Large intestine (tissue), 3 donors: ENCODE measurements around the gene ERG. TPM values are rescaled to one million over a fixed set of nuclear protein-coding genes. Genes with fewer than 3 reads are reported as not detected.

ENCODE experiments used
- DNase-seq, 2 donors: peaks; one replicate each; pipeline versions ENCODE4 v3.0.0 to v3.0.0-alpha.2; 2013
- H3K27ac ChIP-seq: one replicate; pipeline ENCODE4 v1.5.1; 2013; ENCODE audit warnings: low read length
- H3K27me3 ChIP-seq: 2 replicates; pipeline ENCODE4 v1.6.1; 2013; ENCODE audit warnings: low read length; ENCODE audit not compliant: control insufficient read depth, insufficient read depth
- H3K36me3 ChIP-seq: 2 replicates; pipeline ENCODE4 v1.6.1; 2013; ENCODE audit warnings: low read length; ENCODE audit not compliant: control insufficient read depth, insufficient read depth
- H3K4me1 ChIP-seq: one replicate; pipeline ENCODE4 v1.6.1; 2013; ENCODE audit warnings: low read length; ENCODE audit not compliant: control insufficient read depth, insufficient read depth
- H3K4me3 ChIP-seq: one replicate; pipeline ENCODE4 v1.5.1; 2013; ENCODE audit warnings: low read length
- H3K9me3 ChIP-seq: one replicate; pipeline ENCODE4 v1.6.1; 2013; ENCODE audit warnings: mild to moderate bottlenecking, low read depth, low read length, moderate library complexity; ENCODE audit not compliant: control insufficient read depth
- WGBS: methylation state at CpG from one replicate; pipeline ENCODE4 v1.1.5; 2013; ENCODE audit warnings: low lambda C conversion rate; ENCODE audit not compliant: insufficient coverage; 5-methylcytosine and 5-hydroxymethylcytosine counted together
- polyA plus RNA-seq: library from polyadenylated mRNA; unstranded; fragments of 120-200 nt; gene quantifications from one replicate; pipeline ENCODE4 v1.2.1, GENCODE V29; 2013

Gene ERG
- polyA plus RNA-seq, 1 donor = 6.2 TPM

DNA sequence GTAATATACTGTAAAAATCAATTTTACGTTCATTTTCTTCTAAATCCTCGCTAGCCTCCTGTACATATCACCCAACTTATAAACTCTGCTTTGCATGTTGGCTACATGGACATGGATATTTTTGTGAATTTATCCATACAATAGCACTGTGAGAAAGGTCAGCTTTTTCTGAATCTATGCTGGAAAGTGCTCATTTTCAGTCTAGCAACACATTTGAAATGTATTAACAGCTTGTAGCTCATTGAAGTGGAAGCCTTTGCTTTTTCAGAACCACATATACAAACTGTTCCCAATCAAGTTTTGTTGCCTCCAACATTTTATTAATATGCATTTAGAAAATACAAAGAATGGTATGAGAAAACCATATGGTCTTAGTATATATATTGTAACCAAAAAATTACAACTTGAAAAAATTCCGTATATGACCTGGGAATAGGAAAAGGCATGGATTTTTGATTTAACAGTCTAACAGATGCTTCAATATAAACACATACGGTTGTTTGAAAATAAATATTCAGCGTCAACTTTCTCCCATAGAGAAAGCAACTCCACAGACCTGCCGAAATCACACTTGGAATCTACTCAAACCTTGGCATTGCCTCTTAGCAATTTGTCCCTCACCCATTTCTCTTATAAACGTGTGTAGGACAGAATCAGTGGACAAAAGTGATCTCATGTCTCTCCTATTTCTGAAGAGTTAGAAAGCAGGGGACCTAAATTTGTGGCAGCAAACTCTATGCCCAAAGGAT is 112.7 kb downstream of the ERG start:
- Histone ChIP-seq H3K27ac (no peak overlapping the region), H3K36me3 (no peaks in the 10 kb centered on the region), H3K4me1 (no peaks in the 10 kb centered on the region), H3K27me3 (peaks cover 3% of the 10 kb centered on the region), H3K4me3 (no peak overlapping the region), H3K9me3 (no peaks in the 10 kb centered on the region)
- DNase-seq = no peak
- WGBS = 88% methylated on average over 5 of the region's 7 CpGs

- H3K9me3 ChIP-seq = no peaks in the 10 kb centered on the region
- H3K4me1 ChIP-seq = no peaks in the 10 kb centered on the region
- DNase-seq = no peak
- WGBS = 83% methylated on average over 5 of the region's 8 CpGs
- H3K4me3 ChIP-seq = no peak overlapping the region
- H3K36me3 ChIP-seq = no peaks in the 10 kb centered on the region
- no peak overlapping the region for H3K27ac ChIP-seq
- peaks cover 3% of the 10 kb centered on the region for H3K27me3 ChIP-seq
Measured at GRCh38 chr21:38384675-38385426, 113.4 kb downstream of the ERG start.

DNA sequence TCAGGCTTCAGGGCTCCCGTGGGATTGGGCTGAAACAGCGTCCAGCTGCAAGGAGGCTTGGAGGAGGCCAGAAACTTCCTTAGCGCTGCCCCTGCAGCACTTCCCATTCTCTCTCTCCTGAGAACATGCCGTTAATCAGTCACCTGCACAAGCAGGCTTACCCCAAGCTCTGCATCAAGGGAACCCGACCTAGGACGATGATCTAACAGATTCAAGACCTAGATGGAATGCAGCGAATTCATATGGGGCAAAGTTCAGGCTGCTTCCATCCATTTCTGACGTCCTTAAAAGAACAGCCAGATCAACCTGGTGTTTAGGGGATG is 114.1 kb downstream of the ERG start:
- no peaks in the 10 kb centered on the region for H3K4me1 ChIP-seq
- WGBS = no CpG with 5 or more reads among the region's 8 CpGs
- no peaks in the 10 kb centered on the region for H3K9me3 ChIP-seq
- peaks cover 3% of the 10 kb centered on the region for H3K27me3 ChIP-seq
- no peak overlapping the region for H3K27ac ChIP-seq
- no peak overlapping the region for H3K4me3 ChIP-seq
- no peaks in the 10 kb centered on the region for H3K36me3 ChIP-seq
- DNase-seq = no peak

DNA sequence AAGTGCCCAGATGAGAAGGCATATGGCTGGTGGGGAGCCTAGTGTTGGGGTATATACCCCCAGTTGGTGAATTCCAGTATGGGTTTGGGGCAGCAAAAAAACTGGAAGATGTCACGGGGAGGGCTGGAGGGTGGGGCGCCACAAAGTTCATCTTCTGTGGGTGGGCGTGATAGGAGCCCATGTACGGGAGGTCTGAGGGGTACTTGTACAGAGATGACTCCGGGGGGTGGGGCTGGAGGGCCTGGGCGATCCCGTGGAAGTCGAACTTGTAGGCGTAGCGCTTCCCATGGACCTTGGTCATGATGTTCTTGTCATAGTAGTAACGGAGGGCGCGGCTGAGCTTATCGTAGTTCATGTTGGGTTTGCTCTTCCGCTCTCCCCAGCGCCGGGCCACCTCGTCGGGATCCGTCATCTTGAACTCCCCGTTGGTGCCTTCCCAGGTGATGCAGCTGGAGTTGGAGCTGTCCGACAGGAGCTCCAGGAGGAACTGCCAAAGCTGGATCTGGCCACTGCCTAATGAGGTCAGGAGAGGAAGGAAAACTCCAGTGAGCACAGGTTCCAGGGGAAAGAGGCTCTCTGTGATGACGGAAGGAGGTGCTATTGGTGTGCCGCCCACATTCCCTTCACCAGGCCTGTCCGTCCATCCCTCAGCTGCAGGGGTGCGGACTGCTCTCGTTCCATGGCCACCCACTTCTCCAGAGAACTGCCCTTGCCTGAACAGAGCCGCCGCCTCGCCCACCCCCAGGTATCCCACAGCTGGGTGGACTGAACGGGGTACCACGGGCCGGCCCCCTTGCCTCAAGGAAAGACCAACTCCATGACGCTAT is 114.7 kb downstream of the ERG start:
- peaks cover 3% of the 10 kb centered on the region for H3K27me3 ChIP-seq
- no peak overlapping the region for H3K27ac ChIP-seq
- no peak for DNase-seq
- no peak overlapping the region for H3K4me3 ChIP-seq
- H3K9me3 ChIP-seq = no peaks in the 10 kb centered on the region
- no peaks in the 10 kb centered on the region for H3K4me1 ChIP-seq
- no CpG with 5 or more reads among the region's 34 CpGs for WGBS
- H3K36me3 ChIP-seq = no peaks in the 10 kb centered on the region

GRCh38 chr21:38380481-38381137 is 117.7 kb downstream of the ERG start:
- WGBS = no CpG with 5 or more reads among the region's 5 CpGs
- Histone ChIP-seq H3K27ac (no peak overlapping the region), H3K4me1 (no peaks in the 10 kb centered on the region), H3K27me3 (peaks cover 3% of the 10 kb centered on the region), H3K9me3 (no peaks in the 10 kb centered on the region), H3K4me3 (no peak overlapping the region), H3K36me3 (no peaks in the 10 kb centered on the region)
- DNase-seq = no peak

- no peak for DNase-seq
- Histone ChIP-seq H3K27me3 (peaks cover 1% of the 10 kb centered on the region), H3K4me3 (no peak overlapping the region), H3K36me3 (no peaks in the 10 kb centered on the region), H3K9me3 (no peaks in the 10 kb centered on the region), H3K4me1 (no peaks in the 10 kb centered on the region), H3K27ac (no peak overlapping the region)
- WGBS = no CpG with 5 or more reads among the region's 3 CpGs
Measured at GRCh38 chr21:38379147-38379546, 119.1 kb downstream of the ERG start.

DNA sequence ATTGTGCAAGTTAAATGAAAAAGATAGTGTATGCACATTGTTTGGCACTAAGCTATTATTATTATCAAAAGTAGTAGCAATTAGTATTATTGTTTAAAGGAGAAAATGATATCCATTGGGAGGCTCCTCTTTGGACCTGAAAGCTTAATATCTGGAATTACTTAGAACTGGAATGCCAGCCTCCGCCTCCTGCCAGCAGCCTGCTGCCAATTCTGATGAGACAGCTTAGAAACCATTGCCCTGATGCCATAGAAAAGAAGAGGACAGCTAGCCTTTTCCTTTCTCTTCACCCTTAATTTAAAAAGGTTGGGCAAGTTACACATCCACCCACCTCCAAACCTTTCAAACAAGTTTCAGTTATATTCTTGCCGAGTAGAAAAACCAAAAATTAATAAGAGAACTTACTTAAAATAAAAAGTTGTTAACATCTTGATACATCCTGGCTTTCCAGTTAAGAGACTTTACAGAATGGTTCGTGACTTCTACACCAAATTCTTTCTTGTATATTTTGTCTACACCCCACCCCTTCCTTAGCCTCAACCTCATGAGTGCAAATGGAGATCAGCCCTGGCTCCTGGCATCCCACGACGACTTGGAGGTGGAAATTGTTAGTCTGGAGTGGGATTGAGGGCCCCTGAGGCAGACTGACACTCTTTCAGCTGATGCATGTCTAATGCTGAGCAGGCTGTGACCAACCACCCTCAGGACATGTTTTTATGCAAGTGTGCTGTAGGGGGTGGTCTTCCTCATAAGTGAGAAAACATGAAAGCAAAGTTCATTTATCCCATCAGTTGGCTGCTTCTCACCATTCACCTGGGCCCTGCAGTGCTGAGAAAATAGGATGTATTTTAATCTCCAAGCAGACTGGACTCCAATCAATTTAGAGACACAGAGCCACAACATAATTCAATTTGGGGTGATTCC is 120.8 kb downstream of the ERG start:
- Histone ChIP-seq H3K27me3 (no peaks in the 10 kb centered on the region), H3K36me3 (no peaks in the 10 kb centered on the region), H3K4me3 (no peak overlapping the region), H3K9me3 (no peaks in the 10 kb centered on the region), H3K27ac (no peak overlapping the region), H3K4me1 (no peaks in the 10 kb centered on the region)
- DNase-seq = no peak
- WGBS = no CpG with 5 or more reads among the region's 5 CpGs

GRCh38 chr21:38376693-38377092 is 121.6 kb downstream of the ERG start:
- WGBS = no CpG with 5 or more reads among the region's 12 CpGs
- Histone ChIP-seq H3K4me1 (no peaks in the 10 kb centered on the region), H3K27me3 (no peaks in the 10 kb centered on the region), H3K9me3 (no peaks in the 10 kb centered on the region), H3K27ac (no peak overlapping the region), H3K36me3 (no peaks in the 10 kb centered on the region), H3K4me3 (no peak overlapping the region)
- no peak for DNase-seq

DNA sequence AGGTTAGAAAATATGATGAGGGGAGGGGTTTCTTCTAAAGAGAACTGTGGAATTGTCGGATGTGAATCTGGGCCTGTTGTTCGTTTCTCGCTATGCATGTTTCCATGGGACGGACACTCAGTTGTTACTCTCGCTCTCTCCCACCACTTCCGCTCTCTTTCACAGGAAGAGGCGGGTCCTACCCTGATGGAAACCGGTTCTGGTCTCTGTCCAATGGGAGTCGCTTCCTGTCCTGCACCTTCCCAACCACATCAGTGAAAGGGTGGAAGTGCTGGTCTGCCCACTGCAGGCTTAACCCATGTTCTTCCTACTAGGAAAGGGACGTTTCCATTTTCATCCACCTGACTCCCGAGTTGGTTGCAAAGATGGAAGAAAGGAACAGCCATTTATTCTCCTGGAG is 122.0 kb downstream of the ERG start:
- no peaks in the 10 kb centered on the region for H3K9me3 ChIP-seq
- no CpG with 5 or more reads among the region's 11 CpGs for WGBS
- H3K4me1 ChIP-seq = no peaks in the 10 kb centered on the region
- no peak overlapping the region for H3K27ac ChIP-seq
- no peak for DNase-seq
- H3K4me3 ChIP-seq = no peak overlapping the region
- H3K36me3 ChIP-seq = no peaks in the 10 kb centered on the region
- H3K27me3 ChIP-seq = no peaks in the 10 kb centered on the region
